ENCODE measurements around the gene ACTN3. TPM values are rescaled to one million over a fixed set of nuclear protein-coding genes. Genes with fewer than 3 reads are reported as not detected.

The ACTN3 gene
- total RNA-seq, 4 donors from 2014 or later: not detected

DNA sequence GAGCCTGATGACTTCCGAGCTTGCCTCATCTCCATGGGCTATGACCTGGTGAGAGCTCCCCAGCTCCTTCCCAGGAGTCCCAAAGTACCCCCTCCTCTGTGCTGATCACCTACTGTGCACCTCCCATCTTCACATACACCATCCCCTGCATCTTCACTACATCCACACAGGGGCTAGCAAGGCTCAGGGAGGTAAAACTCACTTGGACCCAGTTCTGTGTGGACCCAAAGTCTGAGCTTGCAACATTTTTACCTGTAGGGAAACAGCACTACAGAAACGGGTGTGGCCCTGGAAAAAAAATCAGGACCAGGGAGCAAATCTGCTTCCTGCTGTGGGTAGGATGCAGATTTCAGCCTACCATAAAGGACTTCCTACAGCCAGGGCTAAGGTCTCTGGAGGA is 15.6 kb downstream of the ACTN3 start:
- WGBS, 2 donors (ENCODE audit: low coverage in 1 of 2): 75 to 80% methylated on average over 1 to 2 of the region's 2 CpGs
- peaks cover 0 to 45% of the 10 kb centered on the region in 2 donors for H3K36me3 ChIP-seq
- H3K27ac ChIP-seq: no peak overlapping the region
- ATAC-seq: no peak
- H3K4me1 ChIP-seq: peaks cover 0 to 18% (median 6%) of the 10 kb centered on the region in 3 donors
- no peak for TF ChIP-seq EP300 (IDR thresholded peaks at IDR 0.05)
- TF ChIP-seq, protein P1, sequence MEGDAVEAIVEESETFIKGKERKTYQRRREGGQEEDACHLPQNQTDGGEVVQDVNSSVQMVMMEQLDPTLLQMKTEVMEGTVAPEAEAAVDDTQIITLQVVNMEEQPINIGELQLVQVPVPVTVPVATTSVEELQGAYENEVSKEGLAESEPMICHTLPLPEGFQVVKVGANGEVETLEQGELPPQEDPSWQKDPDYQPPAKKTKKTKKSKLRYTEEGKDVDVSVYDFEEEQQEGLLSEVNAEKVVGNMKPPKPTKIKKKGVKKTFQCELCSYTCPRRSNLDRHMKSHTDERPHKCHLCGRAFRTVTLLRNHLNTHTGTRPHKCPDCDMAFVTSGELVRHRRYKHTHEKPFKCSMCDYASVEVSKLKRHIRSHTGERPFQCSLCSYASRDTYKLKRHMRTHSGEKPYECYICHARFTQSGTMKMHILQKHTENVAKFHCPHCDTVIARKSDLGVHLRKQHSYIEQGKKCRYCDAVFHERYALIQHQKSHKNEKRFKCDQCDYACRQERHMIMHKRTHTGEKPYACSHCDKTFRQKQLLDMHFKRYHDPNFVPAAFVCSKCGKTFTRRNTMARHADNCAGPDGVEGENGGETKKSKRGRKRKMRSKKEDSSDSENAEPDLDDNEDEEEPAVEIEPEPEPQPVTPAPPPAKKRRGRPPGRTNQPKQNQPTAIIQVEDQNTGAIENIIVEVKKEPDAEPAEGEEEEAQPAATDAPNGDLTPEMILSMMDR (IDR thresholded peaks at IDR 0.05): no peak
- TF ChIP-seq POLR2AphosphoS5 (IDR thresholded peaks at IDR 0.05): no peak
- TF ChIP-seq POLR2A (IDR thresholded peaks at IDR 0.05): no peak
- H3K27me3 ChIP-seq: peaks cover 6% of the 10 kb centered on the region
- H3K9me3 ChIP-seq: no peaks in the 10 kb centered on the region
- H3K4me3 ChIP-seq: no peak overlapping the region

DNA sequence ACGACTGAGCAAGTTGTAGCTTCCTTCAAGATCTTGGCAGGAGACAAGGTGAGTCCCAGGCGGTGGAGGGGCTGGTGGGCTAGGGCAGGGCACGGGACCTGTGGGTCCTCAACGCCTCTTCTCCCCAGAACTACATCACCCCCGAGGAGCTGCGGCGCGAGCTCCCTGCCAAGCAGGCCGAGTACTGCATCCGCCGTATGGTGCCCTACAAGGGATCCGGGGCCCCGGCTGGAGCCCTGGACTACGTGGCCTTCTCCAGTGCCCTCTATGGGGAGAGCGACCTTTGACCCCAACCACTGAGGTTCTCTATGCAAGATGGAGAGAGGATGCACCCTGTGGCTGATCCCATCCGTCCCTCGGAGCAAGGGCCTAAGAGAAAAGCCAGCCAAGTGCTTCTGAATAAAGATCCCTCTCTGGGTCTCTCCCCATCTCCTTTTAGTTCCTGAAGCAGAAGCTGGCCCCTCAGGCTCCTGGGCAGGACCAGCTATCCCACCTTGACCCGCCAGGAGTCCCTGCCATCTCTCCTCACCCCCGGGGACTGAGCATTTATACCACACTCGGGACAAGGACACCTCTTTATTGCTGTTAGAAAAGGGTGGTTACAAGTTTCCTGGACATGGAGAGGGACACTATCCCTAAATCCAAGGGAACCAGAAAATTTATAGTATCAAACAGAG is 16.3 kb downstream of the ACTN3 start:
- TF ChIP-seq EP300 (IDR thresholded peaks at IDR 0.05): no peak
- TF ChIP-seq POLR2AphosphoS5 (IDR thresholded peaks at IDR 0.05): no peak
- TF ChIP-seq, protein P1 (IDR thresholded peaks at IDR 0.05): no peak
- no peak for TF ChIP-seq POLR2A (IDR thresholded peaks at IDR 0.05)
- 73 to 88% methylated on average over 5 of the region's 20 CpGs for WGBS, 2 donors (ENCODE audit: low coverage in 1 of 2)
- ATAC-seq: no peak
- Histone ChIP-seq H3K27me3 (no peaks in the 10 kb centered on the region), H3K36me3 (peaks cover 0 to 46% of the 10 kb centered on the region in 2 donors), H3K27ac (no peak overlapping the region), H3K4me1 (peaks cover 0 to 26% (median 11%) of the 10 kb centered on the region in 3 donors), H3K9me3 (no peaks in the 10 kb centered on the region), H3K4me3 (no peak overlapping the region)

DNA sequence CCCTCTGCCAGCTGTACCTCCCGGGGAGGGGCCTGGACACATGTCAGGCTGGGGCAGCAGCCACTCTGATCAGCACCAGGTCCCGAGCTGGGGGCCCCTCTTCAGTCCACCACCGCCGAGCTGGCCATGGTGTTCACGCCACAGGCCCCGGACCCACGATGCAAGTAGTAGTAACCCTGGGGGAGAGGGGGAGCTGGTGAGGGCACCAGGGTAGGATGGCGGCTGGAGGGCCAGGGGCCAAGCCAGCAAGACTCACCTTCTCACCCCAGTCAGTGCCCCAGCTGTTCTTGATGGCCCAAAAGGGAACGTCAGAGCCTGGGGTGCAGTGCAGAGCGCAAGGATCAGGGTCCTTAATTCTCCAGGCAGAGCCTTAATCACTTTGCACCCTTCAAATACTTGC is 17.1 kb downstream of the ACTN3 start:
- no peak for ATAC-seq
- 81 to 100% methylated on average over 2 to 6 of the region's 10 CpGs for WGBS, 2 donors (ENCODE audit: low coverage in 1 of 2)
- Histone ChIP-seq H3K4me1 (peaks cover 0 to 28% (median 11%) of the 10 kb centered on the region in 3 donors), H3K4me3 (no peak overlapping the region), H3K27ac (no peak overlapping the region), H3K9me3 (no peaks in the 10 kb centered on the region), H3K27me3 (no peaks in the 10 kb centered on the region), H3K36me3 (peaks cover 0 to 46% of the 10 kb centered on the region in 2 donors)
- TF ChIP-seq POLR2AphosphoS5 (IDR thresholded peaks at IDR 0.05): no peak
- no peak for TF ChIP-seq POLR2A (IDR thresholded peaks at IDR 0.05)
- TF ChIP-seq EP300 (IDR thresholded peaks at IDR 0.05): no peak
- TF ChIP-seq, protein P1 (IDR thresholded peaks at IDR 0.05): no peak

DNA sequence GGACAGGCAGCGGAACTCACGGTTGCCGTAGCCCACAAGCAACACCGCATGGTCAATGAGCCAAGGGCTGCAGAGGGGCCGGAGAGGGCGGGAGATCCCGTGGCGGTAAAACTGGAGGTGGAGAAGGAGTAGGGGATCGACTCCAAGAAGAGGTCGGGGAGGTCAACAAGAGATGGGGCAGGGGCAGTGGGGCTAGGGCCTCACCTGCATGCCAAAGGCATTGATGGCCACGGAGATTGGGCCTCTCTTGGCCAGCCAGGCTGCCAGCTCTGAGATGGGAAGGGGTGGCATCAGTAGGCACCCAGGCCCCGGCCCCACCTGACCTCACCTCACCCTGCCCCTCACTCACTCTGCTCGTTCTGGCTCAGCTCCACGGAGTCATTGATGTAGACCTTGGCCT is 17.8 kb downstream of the ACTN3 start:
- no peak for TF ChIP-seq POLR2A (IDR thresholded peaks at IDR 0.05)
- no peak for ATAC-seq
- H3K9me3 ChIP-seq: no peaks in the 10 kb centered on the region

DNA sequence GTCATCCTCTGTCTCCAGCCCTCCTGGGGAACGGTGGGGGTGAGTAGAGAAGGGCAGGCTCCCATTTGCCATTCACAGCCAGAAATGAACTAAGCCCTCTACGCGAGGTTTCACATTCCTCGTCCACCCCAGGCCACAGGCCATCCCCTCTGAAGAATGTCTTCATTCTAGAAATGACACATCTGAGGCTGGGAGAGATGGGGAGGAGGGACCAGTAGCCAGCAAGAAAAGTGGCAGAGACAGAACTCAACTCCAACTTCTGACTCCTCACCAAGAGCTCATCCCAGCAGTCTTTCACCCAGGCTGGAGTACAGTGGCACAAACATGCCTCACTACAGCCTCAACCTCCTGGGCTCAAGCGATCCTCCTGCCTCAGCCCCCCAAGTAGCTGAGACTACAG is 18.3 kb downstream of the ACTN3 start:
- no peak for ATAC-seq
- H3K27me3 ChIP-seq: no peaks in the 10 kb centered on the region
- no peak overlapping the region for H3K4me3 ChIP-seq
- no peaks in the 10 kb centered on the region for H3K9me3 ChIP-seq
- 90 to 100% methylated on average over 2 to 4 of the region's 5 CpGs for WGBS, 2 donors (ENCODE audit: low coverage in 1 of 2)
- H3K36me3 ChIP-seq: peaks cover 0 to 46% of the 10 kb centered on the region in 2 donors
- TF ChIP-seq EP300 (IDR thresholded peaks at IDR 0.05) (no peak), POLR2AphosphoS5 (IDR thresholded peaks at IDR 0.05) (no peak), POLR2A (IDR thresholded peaks at IDR 0.05) (no peak)
- TF ChIP-seq, protein P1 (IDR thresholded peaks at IDR 0.05): no peak
- no peak overlapping the region for H3K27ac ChIP-seq
- H3K4me1 ChIP-seq: peaks cover 0 to 23% (median 9%) of the 10 kb centered on the region in 3 donors

More for the DNA sequence above, 17.8 kb downstream of the ACTN3 start:
- peaks cover 0 to 46% of the 10 kb centered on the region in 2 donors for H3K36me3 ChIP-seq
- no peak overlapping the region for H3K27ac ChIP-seq
- whole genome bisulfite sequencing, 2 donors (ENCODE audit: low coverage in 1 of 2): 81% methylated on average over 8 of the region's 14 CpGs; no CpG with 5 or more reads in 1 of the 2 donors
- H3K4me3 ChIP-seq: no peak overlapping the region
- no peaks in the 10 kb centered on the region for H3K27me3 ChIP-seq
- peaks cover 0 to 25% (median 9%) of the 10 kb centered on the region in 3 donors for H3K4me1 ChIP-seq
